Left hindlimb (tissue), 1 donor: ENCODE results near the gene TRIOBP.

ENCODE experiments used
- DNase-seq: peaks from one replicate; pipeline ENCODE4 v3.0.0-alpha.2; 2018

Gene TRIOBP

DNA sequence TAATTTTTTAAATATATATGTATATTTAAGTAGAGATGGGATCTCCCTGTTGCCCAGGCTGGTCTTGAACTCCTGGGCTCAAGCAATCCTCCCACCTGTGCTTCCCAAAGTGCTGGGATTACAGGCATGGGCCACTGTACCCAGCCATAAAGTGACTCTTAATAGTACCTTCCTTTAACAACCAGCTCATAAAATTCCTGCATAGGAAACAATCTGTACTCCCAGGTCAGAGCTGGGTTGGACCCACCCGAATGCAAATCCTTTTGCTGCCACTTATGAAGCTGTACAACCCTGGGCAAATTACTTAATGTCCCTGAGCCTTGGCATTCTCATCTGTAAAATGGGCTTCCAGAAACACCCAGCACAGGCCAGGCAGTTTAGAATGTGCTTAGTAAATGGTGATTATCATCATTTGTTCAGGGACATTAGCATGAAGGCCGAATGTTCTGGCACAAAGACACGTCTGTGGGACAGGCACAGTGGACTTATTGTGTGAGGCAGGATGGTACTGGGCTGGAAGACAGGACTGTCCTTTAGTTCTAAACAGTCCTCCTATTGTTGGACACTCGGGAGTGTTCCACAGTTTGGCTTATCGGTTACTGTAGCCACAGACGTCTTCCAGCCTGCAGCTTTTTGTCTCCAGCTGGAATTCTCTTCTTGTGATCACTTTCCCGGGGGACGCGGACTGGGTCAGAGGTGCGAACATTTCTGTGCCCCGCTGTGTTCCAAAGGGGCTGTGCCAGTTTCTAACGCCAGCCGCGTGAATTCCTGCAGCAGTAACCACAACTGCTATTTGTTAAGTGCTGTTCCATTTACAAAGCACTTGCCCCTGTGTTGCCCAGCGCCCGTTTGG is 32.4 kb upstream of the TRIOBP start:
- no peak for DNase-seq

DNA sequence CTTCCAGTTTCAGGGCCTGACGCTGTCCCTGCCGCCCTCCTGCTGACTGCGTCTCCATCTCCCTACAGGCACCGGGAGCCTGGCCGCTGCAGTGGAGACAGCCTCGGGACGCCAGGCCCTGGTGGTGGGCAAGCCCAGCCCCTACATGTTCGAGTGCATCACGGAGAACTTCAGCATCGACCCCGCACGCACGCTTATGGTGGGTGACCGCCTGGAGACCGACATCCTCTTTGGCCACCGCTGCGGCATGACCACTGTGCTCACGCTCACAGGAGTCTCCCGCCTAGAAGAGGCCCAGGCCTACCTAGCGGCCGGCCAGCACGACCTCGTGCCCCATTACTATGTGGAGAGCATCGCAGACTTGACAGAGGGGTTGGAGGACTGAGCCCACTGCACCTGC is 31.4 kb upstream of the TRIOBP start:
- no peak for DNase-seq

- DNase-seq = no peak
These were observed 27.3 kb upstream of the TRIOBP start for GRCh38 chr22:37669586-37669985.

- DNase-seq = no peak
These were observed 24.5 kb upstream of the TRIOBP start for GRCh38 chr22:37672206-37672919.

DNA sequence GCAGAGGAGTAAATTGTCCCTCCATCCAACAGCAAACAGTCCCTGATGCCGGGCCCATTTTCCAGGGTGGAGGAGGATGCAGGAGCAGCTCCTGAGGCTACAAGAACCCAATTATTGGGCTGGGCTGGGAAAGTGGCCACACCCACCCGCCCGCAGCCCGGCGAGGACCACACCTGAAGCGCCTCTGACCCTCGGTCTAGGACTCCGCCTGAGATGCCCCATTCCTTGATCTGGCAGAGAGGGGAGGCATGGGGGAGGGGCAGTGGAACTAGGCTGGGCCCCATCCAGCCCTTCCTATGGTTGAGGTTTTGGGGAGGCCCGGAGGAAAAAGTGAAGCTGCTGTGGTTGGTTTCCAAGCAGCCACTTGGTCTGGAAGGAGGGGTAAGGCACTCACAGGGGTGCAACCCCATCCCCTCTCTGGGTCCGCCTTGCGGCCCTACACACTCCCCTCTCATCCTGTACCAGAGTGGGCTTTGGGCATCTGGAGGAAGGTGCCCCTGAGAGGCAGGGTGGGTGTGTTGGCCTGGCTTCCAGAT is 23.9 kb upstream of the TRIOBP start:
- DNase-seq = no peak

GRCh38 chr22:37674248-37674647 is 22.6 kb upstream of the TRIOBP start:
- no peak for DNase-seq

DNA sequence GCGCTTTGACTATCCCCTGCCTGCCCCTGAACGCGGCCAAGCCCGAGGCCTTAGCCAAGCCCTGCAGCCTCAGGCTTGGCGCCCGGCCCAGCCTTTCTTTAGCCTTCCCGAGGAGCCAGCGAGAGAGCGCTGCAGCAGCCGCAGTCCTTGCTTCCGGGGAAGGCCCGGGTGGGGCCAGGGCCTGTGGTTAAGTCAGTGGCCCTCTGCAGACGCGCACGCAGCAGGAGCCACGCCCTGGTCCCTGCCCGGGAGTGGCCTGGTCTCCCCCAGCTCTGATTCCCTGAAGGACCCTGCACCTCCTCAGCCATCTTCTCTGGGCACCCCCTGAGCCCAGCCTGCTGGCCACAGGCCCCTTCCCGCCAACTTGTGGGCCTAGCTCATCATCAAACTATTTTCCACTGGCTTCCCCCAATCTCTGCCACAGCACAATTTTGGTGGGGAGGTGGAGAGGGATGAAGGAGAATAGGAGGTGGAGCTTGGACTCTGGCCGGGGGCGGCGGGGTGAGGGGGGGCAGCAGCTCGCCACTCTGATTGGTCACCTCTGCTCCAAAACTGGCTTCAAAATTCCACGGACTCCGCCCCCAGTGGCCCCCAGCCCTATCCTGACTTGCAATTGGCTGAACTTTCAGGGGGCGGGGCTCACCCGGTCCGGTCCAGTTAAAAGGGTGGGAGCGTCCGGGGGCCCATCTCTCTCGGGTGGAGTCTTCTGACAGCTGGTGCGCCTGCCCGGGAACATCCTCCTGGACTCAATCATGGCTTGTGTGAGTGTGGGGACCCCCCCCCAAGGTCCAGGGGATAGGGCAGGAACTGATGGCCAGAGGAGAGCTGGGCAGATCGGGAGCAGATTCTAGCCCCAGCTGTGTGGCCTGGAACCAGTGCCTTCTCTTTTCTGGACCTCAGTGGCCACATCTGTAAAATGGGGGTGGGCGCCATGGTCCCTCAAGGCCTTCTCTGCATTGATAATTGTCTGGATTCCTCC is 21.6 kb upstream of the TRIOBP start, which contains the start of gene LGALS1:
LGALS1 (plus strand) TSS at position 686 of the 979 bp plus-strand sequence; CDS start at position 753, 67 bp downstream.
- peak; percentile 99 for DNase-seq

DNA sequence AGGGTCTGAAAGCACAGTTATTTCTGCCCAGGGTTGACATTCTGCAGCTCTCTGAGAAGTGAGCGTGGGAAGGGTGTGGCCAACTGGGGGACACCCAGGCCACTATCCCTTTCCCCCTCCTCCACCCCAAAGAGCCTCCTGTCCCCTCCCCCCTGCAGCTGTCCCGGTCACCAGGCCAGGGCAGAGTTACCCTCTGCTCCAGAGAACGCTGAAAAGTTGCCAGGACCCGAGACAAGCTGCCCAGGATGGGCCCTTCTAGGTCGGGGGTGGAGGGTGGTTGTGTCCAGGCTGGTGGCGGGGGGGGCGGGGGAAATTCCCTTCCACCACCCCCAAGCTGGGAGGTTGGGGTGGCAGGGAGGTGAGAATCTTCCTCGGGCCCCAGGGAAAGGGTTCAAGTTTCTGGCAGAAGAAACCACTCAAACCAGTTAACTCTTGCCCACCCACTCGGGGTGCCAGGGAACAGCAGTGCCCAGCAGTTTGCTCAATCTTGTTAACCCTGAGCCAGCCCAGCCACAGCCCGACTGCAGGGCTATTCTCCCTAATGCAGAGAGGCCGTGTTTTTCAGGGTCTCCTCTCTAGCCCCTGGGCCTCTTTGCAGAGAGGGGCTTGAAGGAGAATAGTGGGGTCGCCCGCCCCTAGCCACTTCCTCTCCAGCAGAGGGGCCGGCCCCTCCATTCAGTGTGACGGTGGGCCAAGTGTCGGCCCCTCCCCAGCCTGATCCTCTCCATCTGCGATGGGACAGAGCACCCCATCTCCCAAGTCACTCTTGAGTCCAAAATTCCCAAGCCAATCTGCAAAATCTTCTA is 20.7 kb upstream of the TRIOBP start:
- peak; percentile 66 for DNase-seq

- DNase-seq = peak; percentile 95
These were observed 19.9 kb upstream of the TRIOBP start for GRCh38 chr22:37676736-37677492.

- DNase-seq = no peak
These were observed 19.3 kb upstream of the TRIOBP start for GRCh38 chr22:37677493-37677974.

- DNase-seq = no peak
These were observed 18.5 kb upstream of the TRIOBP start for GRCh38 chr22:37678372-37678771.

- DNase-seq = no peak
These were observed 17.2 kb upstream of the TRIOBP start for GRCh38 chr22:37679670-37680069.

DNA sequence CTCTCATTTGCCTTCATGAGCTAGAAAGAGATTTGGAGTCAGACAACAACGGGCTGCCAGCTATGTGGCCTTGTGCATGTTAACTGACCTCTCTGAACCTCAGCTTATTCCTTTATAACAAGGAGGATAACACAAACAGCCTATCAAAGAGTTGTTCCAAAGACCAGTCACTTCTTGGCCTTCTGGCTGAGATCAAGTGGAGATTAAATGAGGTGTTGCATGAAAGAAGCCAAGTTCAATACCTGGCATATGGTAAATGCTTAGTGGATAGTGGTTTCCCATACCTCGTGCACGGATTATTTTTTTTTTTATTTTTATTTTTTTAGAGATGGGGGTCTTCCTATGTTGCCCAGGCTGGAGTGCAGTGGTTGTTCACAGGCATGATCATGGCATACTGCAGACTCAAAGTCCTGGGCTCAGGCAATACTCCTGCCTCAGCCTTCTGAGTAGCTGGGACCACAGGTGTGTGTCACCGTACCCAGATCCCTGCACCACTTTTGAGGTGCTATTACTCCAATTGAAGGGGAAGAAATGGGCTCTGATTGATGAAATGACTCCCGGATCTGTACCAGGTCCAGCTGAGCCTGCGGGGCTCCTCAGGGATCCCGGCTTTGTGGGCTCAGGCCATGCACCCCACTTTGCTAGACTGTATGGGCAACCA is 16.5 kb upstream of the TRIOBP start:
- DNase-seq = no peak

- no peak for DNase-seq
These were observed 15.8 kb upstream of the TRIOBP start for GRCh38 chr22:37681001-37681424.

DNA sequence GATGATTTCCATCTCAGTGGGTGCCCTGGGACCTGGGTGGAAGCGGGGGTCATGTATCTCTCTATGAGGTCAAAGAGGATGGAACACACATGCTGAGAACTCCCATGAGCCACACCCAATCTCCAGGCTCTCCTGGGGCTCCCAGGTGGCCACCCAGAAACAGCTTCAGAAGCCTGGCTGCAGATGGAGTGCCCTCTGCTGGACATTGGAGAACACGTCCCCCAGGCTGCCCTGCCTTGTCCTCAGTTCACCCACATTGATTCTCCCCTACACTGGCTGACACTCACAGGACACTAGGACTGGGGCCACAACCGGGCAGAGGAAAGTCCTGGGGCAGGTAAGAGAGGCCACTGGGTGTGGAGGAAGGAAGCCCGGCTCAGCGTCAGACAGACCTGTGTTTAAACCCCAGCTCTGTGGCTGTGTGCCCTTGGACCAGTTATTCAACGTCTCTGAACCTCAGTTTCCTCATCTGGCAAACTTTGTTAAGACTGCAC is 15.2 kb upstream of the TRIOBP start:
- peak; percentile 71 for DNase-seq

DNA sequence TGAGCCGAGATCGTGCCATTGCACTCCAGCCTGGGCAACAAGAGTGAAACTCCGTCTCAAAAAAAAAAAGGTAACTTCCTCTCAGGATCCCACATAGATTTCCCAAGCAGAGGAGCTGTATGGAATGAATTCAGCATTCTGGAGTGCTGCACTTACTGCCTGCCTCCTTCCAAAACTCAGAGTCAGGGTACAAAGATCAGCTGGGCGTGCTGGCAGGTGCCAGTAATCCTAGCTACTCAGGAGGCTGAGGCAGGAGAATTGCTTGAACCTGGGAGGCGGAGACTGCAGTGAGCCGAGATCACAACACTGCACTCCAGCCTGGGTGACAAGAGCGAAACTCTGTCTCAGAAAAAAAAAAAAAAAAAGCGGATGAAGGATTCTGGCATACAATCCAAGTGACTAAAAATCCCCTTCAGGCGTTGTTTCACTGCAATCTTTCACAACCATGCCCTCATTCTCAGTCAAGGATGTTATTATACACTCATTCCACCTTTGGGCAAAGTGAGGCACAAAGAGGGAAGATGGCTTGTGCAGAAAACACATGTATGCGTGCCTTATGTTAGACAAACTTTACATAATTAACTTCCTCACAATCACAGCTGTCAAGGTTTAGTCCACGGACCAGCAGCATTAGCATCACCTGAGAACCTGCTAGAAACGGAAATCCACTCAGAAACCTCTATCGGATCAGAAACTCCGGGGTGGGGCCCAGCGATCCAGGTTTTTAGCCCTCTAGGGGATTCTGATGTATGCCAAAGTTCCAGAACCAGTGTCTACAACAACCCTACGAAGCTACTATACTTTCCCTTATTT is 11.8 kb upstream of the TRIOBP start:
- no peak for DNase-seq

DNA sequence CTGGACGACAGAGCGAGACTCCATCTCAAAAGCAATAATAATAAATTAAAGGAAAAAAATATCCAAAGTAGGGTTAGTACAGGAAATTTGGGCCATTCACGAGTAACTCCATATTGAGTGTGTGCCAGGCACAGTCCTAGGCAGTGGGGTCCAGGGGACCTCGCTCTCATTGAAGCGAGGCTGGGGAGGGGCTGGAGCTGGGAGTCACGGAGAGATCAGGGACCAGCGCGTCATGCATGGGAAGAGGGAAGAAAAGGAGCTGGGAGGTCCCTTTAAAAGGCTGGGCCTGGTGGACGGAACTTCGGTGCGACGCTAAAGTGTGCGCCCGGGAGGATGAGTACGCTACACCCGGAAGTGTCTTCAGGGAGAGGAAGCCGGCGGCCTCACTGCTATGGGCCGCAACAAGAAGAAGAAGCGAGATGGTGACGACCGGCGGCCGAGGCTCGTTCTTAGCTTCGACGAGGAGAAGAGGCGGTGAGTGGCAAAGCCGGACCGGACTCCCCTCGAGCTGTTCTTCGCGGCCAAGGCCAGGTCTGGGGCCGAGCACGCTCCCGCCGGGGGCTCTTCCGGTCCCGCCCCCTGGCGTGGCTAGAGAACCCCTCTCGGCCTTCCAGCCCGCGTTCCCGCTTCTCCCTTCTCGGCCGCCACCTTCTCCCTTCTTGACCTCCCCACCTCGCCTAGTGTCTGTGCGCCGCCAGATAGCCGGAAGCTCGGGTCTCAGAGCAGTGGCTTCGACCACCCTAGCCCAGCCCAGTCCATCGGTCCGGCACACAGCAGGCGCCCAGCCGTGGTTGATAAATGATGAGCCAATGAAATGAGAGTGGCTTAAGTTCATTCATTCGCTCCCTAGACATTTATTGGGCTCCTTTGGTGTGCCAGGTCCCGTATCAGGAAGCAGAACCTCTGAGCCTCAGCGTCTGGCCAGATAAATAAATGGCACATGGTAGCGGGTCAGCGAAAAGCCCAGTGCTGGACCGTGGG is 10.6 kb upstream of the TRIOBP start, which contains the start of gene NOL12:
NOL12 (plus strand) TSS at position 342 of the 981 bp plus-strand sequence; CDS start at position 392, 50 bp downstream.
- peak; percentile 90 for DNase-seq

DNA sequence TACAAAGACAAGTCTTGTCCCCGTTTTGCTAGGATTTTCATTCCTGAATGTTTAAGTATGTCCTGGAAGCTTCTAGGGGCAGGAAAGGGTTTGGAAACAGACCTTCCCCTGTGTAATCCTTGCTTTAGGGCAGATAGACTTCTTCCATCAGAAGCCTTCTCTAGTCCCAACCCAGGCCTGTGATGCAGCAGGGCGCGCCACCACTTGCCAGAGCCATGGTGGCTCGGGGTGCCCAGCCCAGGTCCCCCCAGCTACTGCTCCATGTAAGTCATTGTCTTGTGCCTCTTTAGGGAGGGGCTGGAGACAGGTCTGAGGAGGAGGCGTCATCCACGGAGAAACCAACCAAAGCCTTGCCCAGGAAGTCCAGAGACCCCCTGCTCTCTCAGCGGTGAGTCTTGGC is 6.4 kb upstream of the TRIOBP start:
- DNase-seq = no peak
